T-helper 2 cell treated with Interferon-gamma antibody and Interleukin-4, amounts not matched to agents 5 μg/mL and 100 μg/mL, for 36 hours (primary cell): ENCODE data around the gene COL4A6.
"Not testable (repeated sequence)": the region's sequence is repeated elsewhere in the genome, so short reads cannot be mapped to it uniquely, and the experiment has no call there.

Experiments
- DNase-seq: peaks from one replicate; pipeline ENCODE4 v3.0.0; 2021; ENCODE audit warnings: low spot score
- H3K27ac Mint-ChIP-seq: one replicate; pipeline ENCODE4 v1.8.0; 2021; ENCODE audit warnings: mild to moderate bottlenecking, mixed read lengths
- H3K27me3 Mint-ChIP-seq: one replicate; pipeline ENCODE4 v1.8.0; 2021; ENCODE audit warnings: low read depth, mixed read lengths
- H3K36me3 Mint-ChIP-seq: one replicate; pipeline ENCODE4 v1.8.0; 2021; ENCODE audit warnings: low read depth, mixed read lengths
- H3K4me1 Mint-ChIP-seq: one replicate; pipeline ENCODE4 v1.8.0; 2021; ENCODE audit warnings: low read depth, mixed read lengths
- H3K4me3 Mint-ChIP-seq: one replicate; pipeline ENCODE4 v1.8.0; 2022; ENCODE audit warnings: mild to moderate bottlenecking, moderate library complexity, mixed read lengths
- H3K9me3 Mint-ChIP-seq: one replicate; pipeline ENCODE4 v1.8.0; 2021; ENCODE audit warnings: mixed read lengths

Gene COL4A6

DNA sequence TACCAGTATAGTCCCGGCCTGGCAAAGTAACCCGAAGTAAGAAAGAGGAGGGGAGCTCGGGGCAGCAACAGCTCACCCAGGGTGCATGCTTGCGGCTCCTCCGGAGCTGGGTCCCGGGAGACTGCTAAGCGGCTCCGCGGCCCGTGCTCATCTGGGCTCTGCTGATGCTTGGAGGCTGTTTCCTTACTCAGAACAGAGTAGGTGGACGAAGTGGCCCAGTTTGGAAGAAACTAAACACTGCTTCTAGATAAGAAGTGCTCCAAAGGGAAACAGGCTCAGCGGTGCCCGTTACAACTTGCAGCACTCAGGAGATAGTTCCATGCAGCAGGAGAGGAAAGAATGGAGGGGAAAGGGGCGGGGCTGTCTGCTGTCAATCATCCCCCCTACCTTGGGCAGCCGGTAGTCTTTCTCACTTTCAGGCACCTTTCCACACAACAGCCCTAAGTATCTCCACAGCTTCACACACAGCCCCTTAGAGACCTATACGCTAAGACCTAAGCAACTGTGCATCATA lies at the start of gene COL4A6:
TSS of gene COL4A6 (minus strand) at position 313 of the 514 bp plus-strand sequence. CDS start at position 87, 226 bp downstream.
- Mint-ChIP-seq H3K27me3 (peaks cover 30% of the 10 kb centered on the region), H3K4me1 (no peaks in the 10 kb centered on the region), H3K36me3 (no peaks in the 10 kb centered on the region), H3K27ac (no peak within 1 kb of the TSS), H3K9me3 (no peaks in the 10 kb centered on the region), H3K4me3 (no peak within 1 kb of the TSS)
- DNase-seq, result no peak

DNA sequence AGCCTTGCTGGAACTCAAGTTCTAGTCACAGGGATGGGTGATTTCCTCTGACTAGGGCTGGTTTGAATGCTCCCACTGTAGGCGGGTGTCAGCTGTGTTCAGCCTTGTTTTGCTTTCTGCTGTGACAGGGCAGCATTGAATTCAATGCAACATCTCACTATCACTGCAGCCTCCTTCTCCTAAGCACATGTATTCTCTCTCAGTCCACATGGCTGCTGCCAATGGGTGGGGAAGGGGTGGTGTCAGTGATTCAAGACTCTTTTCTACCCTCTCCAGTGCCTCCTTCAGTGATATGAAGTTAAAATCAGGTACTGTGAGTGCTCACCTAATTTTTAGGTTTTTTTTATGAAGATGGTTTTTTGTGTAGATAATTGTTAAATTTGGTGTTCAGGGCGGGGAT lies 47.7 kb upstream of the COL4A6 start:
- Mint-ChIP-seq H3K27me3 (no peaks in the 10 kb centered on the region), H3K9me3 (no peaks in the 10 kb centered on the region), H3K4me3 (no peak overlapping the region), H3K27ac (no peak overlapping the region), H3K36me3 (no peaks in the 10 kb centered on the region), H3K4me1 (no peaks in the 10 kb centered on the region)
- no peak for DNase-seq

DNA sequence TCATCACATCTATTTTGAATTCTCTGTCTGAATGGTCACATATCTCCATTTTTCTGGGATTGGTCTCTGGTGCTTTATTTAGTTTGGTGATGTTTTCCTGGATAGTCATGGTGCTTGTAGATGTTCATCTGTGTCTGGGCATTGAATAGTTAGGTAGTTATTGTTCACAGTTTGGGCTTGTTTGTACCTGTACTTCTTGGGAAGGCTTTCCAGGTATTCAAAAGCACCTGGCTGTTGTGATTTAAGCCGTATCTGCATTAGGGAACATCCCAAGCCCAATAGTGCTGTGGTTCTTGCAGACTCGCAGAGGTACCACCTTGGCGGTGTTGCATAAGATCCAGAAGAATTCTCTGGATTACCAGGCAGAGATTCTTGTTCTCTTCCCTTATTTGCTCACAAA lies 46.0 kb upstream of the COL4A6 start:
- no peak overlapping the region for H3K4me3 Mint-ChIP-seq
- no peaks in the 10 kb centered on the region for H3K4me1 Mint-ChIP-seq
- no peaks in the 10 kb centered on the region for H3K27me3 Mint-ChIP-seq
- no peaks in the 10 kb centered on the region for H3K36me3 Mint-ChIP-seq
- H3K9me3 Mint-ChIP-seq, result no peaks in the 10 kb centered on the region
- H3K27ac Mint-ChIP-seq, result no peak overlapping the region
- DNase-seq, result no peak

DNA sequence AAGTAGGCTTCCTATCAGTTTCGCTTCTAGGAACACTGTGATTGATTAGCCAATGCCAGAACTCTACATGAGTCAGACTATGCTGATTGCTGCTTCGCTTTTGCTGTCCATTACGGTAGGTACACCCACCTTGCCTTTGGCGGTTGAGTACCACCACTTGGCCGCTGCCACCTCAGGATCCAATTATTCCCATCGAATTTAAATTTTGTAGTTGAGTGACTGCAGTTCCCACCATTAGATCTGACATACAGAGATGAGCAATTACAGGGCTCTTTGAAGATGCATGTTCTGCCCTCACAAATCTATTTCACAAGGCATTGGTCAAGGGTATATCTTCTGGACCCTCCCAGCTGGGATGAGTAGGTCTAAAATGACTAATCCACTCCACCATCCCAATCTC lies 43.3 kb upstream of the COL4A6 start:
- not testable (repeated sequence) for H3K4me1 Mint-ChIP-seq, H3K27ac Mint-ChIP-seq, H3K36me3 Mint-ChIP-seq

DNA sequence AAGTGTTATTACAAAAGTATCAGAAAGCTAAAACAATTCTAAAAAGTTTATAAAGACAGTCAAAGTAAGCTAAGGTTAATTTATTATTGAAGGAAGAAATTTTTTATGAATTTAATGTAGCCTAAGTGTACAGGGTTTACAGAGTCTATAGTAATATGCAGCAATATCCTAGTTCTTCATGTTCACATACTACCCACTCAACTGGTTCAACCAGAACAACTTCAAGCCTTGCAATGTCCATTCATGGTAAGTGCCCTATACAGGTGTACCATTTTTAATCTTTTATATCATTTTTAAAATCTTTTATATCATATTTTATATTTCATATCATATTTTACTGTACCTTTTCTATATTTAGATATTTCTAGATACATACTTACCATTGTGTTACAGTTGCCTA lies 35.8 kb upstream of the COL4A6 start:
- DNase-seq, result no peak
- H3K27me3 Mint-ChIP-seq, result no peaks in the 10 kb centered on the region
- no peak overlapping the region for H3K27ac Mint-ChIP-seq
- H3K36me3 Mint-ChIP-seq, result no peaks in the 10 kb centered on the region
- no peaks in the 10 kb centered on the region for H3K4me1 Mint-ChIP-seq
- H3K4me3 Mint-ChIP-seq, result no peak overlapping the region
- no peaks in the 10 kb centered on the region for H3K9me3 Mint-ChIP-seq

More for the DNA sequence above, 43.3 kb upstream of the COL4A6 start:
- not testable (repeated sequence) for H3K4me3 Mint-ChIP-seq, DNase-seq, H3K9me3 Mint-ChIP-seq, H3K27me3 Mint-ChIP-seq

DNA sequence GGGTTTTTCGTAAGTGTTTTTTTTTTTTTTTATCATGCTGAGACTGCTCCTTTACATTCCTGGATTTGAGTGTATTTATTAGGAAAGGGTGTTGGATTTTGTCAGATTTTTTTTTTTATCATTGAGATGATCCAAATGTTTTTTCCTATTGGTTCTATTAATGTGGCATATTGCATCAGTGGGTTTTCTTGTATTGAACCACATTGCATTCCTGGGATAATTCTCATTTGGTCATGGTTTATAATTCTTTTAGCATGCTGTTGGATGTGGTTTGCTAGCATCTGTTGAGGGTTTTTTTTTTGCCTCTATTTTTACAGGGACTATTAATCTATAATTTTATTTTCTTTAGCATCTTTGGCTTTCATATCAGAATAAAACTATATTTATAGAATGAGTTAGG lies 30.3 kb upstream of the COL4A6 start:
- no peak for DNase-seq
- H3K4me1 Mint-ChIP-seq, result no peaks in the 10 kb centered on the region
- no peak overlapping the region for H3K27ac Mint-ChIP-seq
- no peak overlapping the region for H3K4me3 Mint-ChIP-seq
- H3K36me3 Mint-ChIP-seq, result no peaks in the 10 kb centered on the region
- no peaks in the 10 kb centered on the region for H3K27me3 Mint-ChIP-seq
- H3K9me3 Mint-ChIP-seq, result no peaks in the 10 kb centered on the region

DNA sequence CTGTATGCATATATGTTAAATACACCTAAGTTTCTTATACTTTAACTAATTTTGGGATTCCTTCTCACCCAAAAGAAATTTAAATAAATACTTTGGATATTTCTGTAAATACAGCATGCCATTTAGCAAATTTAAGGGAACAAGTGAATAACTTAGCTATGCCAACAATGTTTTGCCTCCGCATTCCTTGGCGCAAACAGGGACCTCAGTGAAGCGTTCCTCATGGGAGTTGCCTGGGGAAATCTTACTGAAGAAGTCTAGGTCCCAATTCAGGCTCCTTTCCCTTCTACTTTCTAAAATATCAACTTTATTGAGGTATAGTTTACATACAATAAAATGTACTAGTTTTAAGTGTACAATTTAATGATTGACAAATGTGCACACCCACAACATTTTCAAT lies 26.4 kb upstream of the COL4A6 start:
- no peaks in the 10 kb centered on the region for H3K4me1 Mint-ChIP-seq
- H3K27ac Mint-ChIP-seq, result no peak overlapping the region
- no peak for DNase-seq
- H3K9me3 Mint-ChIP-seq, result no peaks in the 10 kb centered on the region
- H3K4me3 Mint-ChIP-seq, result no peak overlapping the region
- H3K27me3 Mint-ChIP-seq, result no peaks in the 10 kb centered on the region
- H3K36me3 Mint-ChIP-seq, result no peaks in the 10 kb centered on the region

DNA sequence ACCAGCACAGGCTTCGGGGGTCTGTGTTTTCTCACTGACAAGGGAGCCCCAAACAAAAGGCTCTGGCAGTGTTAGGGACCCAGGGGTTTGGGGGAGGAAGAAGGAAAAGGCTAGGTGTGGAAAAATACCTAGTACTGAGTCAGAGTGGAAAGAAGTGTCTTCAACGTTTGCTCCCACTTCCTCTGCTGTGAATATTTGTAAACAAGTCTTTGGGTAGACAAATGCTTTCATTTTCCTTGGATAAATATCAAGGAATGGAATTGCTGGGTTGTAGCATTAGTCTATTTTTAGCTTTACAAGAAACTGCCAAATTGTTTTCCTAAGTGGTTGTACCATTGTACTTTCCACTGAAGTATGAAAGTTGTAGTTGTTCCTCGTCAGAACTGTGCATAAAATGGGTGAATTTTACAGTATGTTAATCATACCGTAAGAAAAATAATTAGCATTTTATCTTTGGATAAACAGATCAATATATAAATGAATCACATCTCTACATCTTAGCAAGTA lies 18.8 kb upstream of the COL4A6 start:
- Mint-ChIP-seq H3K27me3 (no peaks in the 10 kb centered on the region), H3K9me3 (no peaks in the 10 kb centered on the region), H3K36me3 (no peaks in the 10 kb centered on the region), H3K27ac (no peak overlapping the region), H3K4me3 (no peak overlapping the region), H3K4me1 (no peaks in the 10 kb centered on the region)
- DNase-seq, result no peak

DNA sequence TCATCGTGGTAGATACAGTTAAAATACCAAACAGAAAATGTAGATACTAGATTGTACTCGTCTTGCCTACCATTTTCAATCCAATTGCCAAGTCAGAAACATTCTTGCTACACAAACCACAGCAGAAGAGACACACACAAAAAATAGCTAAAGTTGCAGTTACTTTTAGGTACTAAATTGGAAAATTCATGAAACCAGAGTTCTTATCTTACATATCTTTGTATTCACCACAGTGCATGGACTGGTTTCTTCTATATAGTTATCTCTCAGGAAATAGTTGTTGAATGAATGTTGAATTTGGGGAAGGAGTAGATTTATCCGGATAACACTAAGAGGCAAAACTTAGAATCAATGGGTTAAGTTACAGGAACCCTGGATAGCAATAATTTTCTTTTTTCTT lies 15.6 kb upstream of the COL4A6 start:
- Mint-ChIP-seq H3K27ac (no peak overlapping the region), H3K9me3 (no peaks in the 10 kb centered on the region), H3K27me3 (no peaks in the 10 kb centered on the region), H3K4me3 (no peak overlapping the region), H3K4me1 (no peaks in the 10 kb centered on the region), H3K36me3 (no peaks in the 10 kb centered on the region)
- DNase-seq, result no peak

DNA sequence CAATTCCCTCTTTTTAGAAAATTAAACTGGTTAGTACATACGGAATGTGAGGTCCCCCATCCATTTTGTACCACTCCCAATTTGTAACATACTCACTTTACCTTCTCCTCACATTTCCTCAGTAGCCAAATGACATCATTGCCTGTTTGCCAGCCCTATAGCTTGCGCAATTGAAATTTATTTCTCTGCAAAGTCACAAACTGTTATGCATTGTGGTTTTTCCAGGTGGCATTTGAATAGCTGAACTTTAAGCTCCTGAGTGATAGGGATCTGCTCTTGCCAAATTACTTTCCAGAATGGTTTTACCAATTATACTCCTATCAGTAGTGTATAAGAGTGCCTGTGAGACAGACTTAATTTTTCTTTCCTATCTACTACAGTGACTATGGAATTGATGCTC lies 9.1 kb upstream of the COL4A6 start:
- H3K4me3 Mint-ChIP-seq, result no peak overlapping the region
- no peak for DNase-seq
- H3K27me3 Mint-ChIP-seq, result no peaks in the 10 kb centered on the region
- no peaks in the 10 kb centered on the region for H3K4me1 Mint-ChIP-seq
- H3K27ac Mint-ChIP-seq, result no peak overlapping the region
- H3K36me3 Mint-ChIP-seq, result no peaks in the 10 kb centered on the region
- no peaks in the 10 kb centered on the region for H3K9me3 Mint-ChIP-seq

DNA sequence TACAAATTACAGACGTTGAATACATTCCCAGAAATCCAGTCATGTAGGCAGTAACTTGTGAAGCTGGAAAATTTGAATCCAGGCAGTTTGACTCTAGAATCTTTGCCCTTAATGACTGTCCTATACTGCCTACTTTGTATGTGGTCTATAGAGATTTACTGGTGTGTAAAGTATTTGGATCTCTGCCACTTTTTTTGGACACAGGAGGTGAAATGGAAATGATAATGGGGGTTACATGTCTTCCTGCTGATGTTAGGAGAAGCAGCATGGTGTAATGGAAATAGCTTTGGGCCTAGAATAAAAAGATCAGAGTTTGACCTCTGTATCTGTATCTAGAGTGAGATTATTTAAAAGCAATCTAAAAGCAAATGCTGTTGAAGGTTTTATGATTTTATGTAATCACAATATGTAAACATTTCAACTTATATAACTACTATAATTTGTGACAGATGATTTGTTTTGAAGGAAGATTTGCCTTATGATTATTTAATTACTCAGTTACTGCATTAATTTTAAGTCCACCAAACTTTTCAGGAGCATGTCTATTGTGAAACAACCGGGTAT lies 4.8 kb upstream of the COL4A6 start:
- Mint-ChIP-seq H3K27ac (no peak overlapping the region), H3K36me3 (no peaks in the 10 kb centered on the region), H3K9me3 (no peaks in the 10 kb centered on the region), H3K4me1 (no peaks in the 10 kb centered on the region), H3K27me3 (peaks cover 24% of the 10 kb centered on the region), H3K4me3 (no peak overlapping the region)
- DNase-seq, result no peak

DNA sequence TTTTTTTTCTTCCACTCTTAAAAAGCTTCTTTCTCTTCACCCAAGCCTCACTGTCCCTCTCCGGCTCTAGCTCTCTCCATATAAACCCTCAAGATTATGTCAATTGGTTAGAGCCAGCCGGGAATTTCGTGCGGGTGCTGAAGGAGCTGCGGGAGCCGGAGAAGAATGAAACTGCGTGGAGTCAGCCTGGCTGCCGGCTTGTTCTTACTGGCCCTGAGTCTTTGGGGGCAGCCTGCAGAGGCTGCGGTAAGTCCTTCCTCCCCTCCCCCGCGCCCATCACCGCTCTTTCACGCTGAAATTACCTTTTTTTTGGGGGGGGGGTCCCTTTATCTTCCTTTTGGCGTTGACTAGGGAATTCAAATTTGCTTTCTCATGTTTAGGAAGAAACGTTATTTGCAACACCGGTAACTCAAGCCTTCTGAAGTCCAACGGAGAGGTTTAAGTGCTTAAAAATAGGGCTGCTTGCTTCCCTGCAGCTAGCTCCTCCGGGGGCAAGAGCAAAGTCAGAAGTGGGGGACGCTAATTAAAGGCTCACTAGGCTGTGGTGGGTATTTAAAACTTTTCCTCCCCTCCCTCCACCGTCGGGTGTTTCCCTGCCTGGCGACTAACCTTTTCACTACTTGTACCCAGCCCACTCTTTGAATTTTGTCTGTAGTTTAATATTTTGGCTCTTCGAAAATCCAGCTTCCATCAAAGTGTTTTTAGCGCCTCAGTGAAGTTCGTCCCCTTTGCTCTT lies 1.9 kb upstream of the COL4A6 start:
- H3K4me3 Mint-ChIP-seq, result no peak overlapping the region

DNA sequence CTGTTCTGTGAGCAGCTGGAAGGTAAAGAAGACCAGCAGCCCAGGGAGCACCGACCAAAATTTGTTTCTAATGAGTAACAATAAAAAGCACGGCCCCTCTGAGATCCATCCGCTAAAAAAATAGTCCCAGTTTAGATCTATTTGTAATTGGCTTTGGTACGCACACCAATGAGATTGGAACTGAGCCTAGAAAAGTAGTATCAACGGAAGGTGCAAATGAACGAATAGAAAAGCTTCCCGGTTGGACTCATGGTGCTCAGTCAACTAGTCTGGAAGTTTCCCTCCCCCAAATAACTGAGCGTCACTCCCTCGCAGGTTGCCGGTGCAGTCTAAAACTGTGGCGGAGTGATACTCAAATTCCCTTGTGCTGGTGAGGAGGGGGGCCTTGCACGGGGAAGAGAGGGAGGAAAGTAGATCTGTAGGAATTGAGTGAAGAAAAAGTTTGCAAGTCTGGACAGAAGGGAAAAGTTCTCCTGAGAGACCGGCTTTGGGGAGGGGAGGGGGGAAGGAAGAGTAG lies 1.3 kb upstream of the COL4A6 start, which contains the start of gene COL4A5:
TSS of gene COL4A5 (plus strand) at position 413 of the 517 bp plus-strand sequence. CDS start 288 bp downstream, outside the sequence.
- H3K27me3 Mint-ChIP-seq, result peaks cover 30% of the 10 kb centered on the region
- H3K27ac Mint-ChIP-seq, result no peak within 1 kb of the TSS
- DNase-seq, result no peak
- no peak within 1 kb of the TSS for H3K4me3 Mint-ChIP-seq
- H3K4me1 Mint-ChIP-seq, result no peaks in the 10 kb centered on the region
- no peaks in the 10 kb centered on the region for H3K9me3 Mint-ChIP-seq
- no peaks in the 10 kb centered on the region for H3K36me3 Mint-ChIP-seq

More for the DNA sequence above, 1.9 kb upstream of the COL4A6 start:
- DNase-seq, result no peak
- no peak overlapping the region for H3K27ac Mint-ChIP-seq
- H3K4me1 Mint-ChIP-seq, result no peaks in the 10 kb centered on the region
- H3K27me3 Mint-ChIP-seq, result peaks cover 30% of the 10 kb centered on the region
- H3K9me3 Mint-ChIP-seq, result no peaks in the 10 kb centered on the region
- no peaks in the 10 kb centered on the region for H3K36me3 Mint-ChIP-seq

DNA sequence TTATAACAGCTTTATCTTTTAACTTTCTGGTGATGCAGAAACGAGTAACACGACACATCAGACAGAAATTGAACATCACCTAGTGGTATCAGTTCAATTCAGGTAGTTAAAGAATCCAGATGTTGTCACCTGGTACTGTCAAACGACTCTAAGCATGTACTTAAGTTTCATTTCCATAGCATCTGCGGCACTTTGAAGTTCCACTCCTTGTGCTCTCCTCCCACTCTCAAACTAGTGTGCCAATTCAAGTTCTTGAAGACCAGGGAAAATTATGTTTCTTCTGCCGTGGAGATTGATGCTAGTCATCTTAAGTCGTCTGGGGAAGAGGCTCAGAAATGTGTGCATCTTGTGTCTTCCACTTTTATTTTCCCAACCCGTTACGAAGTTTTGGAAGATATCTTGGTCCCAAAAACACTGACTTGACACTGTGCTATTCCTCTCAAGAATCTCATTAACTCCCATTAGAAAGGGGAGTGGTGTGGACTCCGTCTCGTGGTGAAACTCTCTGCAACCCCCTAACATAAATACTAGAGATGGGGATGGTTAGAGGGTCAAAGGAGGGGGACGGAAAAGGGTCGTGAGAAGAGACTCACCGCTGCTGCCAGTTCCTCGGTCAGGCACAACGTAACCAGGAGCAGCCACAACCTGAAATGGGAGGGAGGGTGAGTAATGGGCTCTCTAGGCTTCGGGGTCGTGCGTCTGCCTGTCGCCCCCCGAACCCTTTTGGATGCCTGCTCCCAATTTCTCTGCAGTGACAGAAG lies 693 bp downstream of the COL4A6 start:
- H3K4me1 Mint-ChIP-seq, result no peaks in the 10 kb centered on the region
- H3K9me3 Mint-ChIP-seq, result no peaks in the 10 kb centered on the region
- H3K27ac Mint-ChIP-seq, result no peak overlapping the region
- H3K36me3 Mint-ChIP-seq, result no peaks in the 10 kb centered on the region
- no peak for DNase-seq
- no peak overlapping the region for H3K4me3 Mint-ChIP-seq
- peaks cover 30% of the 10 kb centered on the region for H3K27me3 Mint-ChIP-seq
